ENCODE data around the gene CHAT. TPM values are rescaled to one million over a fixed set of nuclear protein-coding genes. Genes with fewer than 3 reads are reported as not detected.

Gene CHAT
- polyA plus RNA-seq, 1 donor from 2014 or later, result not detected

DNA sequence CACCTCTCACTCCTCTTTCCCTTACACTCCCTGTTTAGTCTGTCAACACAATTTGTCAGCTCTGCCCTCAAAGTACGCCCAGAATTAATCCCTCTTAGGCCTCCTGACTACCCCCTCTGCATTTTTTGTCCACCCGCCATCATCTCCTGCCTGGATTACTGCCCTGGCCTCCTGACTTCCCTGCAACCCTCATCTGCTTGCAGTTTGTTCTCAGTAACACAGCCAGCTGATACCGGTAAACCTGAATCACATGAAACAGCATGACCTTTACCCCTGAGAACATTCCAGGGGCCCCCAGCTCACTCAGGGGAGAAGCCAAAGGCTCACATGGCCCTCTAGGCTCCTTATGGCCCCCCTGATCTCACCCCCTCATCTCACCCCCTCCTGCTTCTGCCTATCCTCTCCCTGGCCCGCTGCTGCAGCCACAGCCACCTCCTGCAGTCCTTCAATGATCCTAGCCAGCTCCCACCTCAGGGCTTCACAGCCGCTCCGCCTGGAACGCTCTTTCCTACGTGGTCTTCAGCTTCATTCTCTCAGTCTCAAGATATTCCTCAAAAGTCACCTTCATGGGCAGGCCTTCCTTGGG is 74.5 kb downstream of the CHAT start:
- no peaks in the 10 kb centered on the region for H3F3A ChIP-seq (ENCODE audit: insufficient read depth, low read length, poor library complexity, severe bottlenecking)
- H3K9me3 ChIP-seq (ENCODE audit: low read length), result no peaks in the 10 kb centered on the region
- no peak overlapping the region for H3K4me3 ChIP-seq (ENCODE audit: low read length)
- H3K79me2 ChIP-seq (replicated peaks; ENCODE audit: insufficient read depth, low read length), result no peaks in the 10 kb centered on the region
- H3K9ac ChIP-seq (ENCODE audit: low read length), result no peak overlapping the region
- no peaks in the 10 kb centered on the region for H3K36me3 ChIP-seq (ENCODE audit: insufficient read depth, low read length)
- TF ChIP-seq POLR2AphosphoS5 (IDR thresholded peaks at IDR 0.05), result no peak
- TF ChIP-seq MXI1 (conservative IDR thresholded peaks at IDR 0.05; ENCODE audit: poor library complexity, severe bottlenecking), result no peak
- TF ChIP-seq SMC3 (conservative IDR thresholded peaks at IDR 0.05; ENCODE audit: poor library complexity), result no peak
- TF ChIP-seq REST (IDR thresholded peaks at IDR 0.05; ENCODE audit: borderline replicate concordance), result no peak
- TF ChIP-seq, protein P1, sequence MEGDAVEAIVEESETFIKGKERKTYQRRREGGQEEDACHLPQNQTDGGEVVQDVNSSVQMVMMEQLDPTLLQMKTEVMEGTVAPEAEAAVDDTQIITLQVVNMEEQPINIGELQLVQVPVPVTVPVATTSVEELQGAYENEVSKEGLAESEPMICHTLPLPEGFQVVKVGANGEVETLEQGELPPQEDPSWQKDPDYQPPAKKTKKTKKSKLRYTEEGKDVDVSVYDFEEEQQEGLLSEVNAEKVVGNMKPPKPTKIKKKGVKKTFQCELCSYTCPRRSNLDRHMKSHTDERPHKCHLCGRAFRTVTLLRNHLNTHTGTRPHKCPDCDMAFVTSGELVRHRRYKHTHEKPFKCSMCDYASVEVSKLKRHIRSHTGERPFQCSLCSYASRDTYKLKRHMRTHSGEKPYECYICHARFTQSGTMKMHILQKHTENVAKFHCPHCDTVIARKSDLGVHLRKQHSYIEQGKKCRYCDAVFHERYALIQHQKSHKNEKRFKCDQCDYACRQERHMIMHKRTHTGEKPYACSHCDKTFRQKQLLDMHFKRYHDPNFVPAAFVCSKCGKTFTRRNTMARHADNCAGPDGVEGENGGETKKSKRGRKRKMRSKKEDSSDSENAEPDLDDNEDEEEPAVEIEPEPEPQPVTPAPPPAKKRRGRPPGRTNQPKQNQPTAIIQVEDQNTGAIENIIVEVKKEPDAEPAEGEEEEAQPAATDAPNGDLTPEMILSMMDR (IDR thresholded peaks at IDR 0.05; ENCODE audit: poor library complexity, severe bottlenecking), result no peak
- no peak for TF ChIP-seq EZH2 (IDR thresholded peaks at IDR 0.05; ENCODE audit: borderline replicate concordance, insufficient read depth, low read length, poor library complexity, severe bottlenecking)
- no peak for TF ChIP-seq TAF1 (IDR thresholded peaks at IDR 0.05; ENCODE audit: low read depth)
- TF ChIP-seq EP300 (conservative IDR thresholded peaks at IDR 0.05; ENCODE audit: poor library complexity, severe bottlenecking), result no peak
- no peak for TF ChIP-seq RAD21 (conservative IDR thresholded peaks at IDR 0.05)
- peaks cover 32% of the 10 kb centered on the region for H3K27me3 ChIP-seq (ENCODE audit: insufficient read depth, low read depth, low read length)
- no peaks in the 10 kb centered on the region for H4K20me1 ChIP-seq (ENCODE audit: insufficient read depth)
- no peaks in the 10 kb centered on the region for H3K9me2 ChIP-seq (ENCODE audit: insufficient read depth, low read length)
- H2AFZ ChIP-seq (ENCODE audit: low read depth, low read length), result no peak overlapping the region
- H3K4me2 ChIP-seq (ENCODE audit: low read length), result no peak overlapping the region
- H3K27ac ChIP-seq (ENCODE audit: low read length), result no peak overlapping the region

DNA sequence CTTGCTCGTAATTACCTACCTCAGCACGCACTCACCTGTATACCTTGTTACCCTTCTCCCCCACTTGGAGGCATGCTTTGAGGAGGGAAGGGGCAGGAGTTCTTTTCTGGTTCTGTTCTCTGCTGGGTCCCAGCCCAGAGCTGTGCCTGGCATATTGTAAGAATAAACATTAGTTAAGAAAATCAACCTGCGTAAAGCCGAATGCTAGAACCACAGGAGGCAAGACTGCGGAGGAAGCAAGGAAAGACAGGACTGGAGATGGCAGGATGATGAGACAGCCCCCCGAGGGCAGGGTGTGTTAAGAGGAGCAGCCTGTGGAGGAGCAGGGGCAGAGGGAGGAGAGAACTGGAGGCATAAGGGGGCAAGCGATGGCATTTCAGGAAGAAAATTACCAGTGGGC is 75.1 kb downstream of the CHAT start:
- no peak overlapping the region for H3K9ac ChIP-seq (ENCODE audit: low read length)
- H2AFZ ChIP-seq (ENCODE audit: low read depth, low read length), result no peak overlapping the region
- no peaks in the 10 kb centered on the region for H3F3A ChIP-seq (ENCODE audit: insufficient read depth, low read length, poor library complexity, severe bottlenecking)
- no peak overlapping the region for H3K4me3 ChIP-seq (ENCODE audit: low read length)
- no peaks in the 10 kb centered on the region for H3K36me3 ChIP-seq (ENCODE audit: insufficient read depth, low read length)
- no peaks in the 10 kb centered on the region for H3K9me2 ChIP-seq (ENCODE audit: insufficient read depth, low read length)
- H4K20me1 ChIP-seq (ENCODE audit: insufficient read depth), result no peaks in the 10 kb centered on the region
- no peaks in the 10 kb centered on the region for H3K79me2 ChIP-seq (replicated peaks; ENCODE audit: insufficient read depth, low read length)
- H3K27me3 ChIP-seq (ENCODE audit: insufficient read depth, low read depth, low read length), result peaks cover 32% of the 10 kb centered on the region
- TF ChIP-seq MXI1 (conservative IDR thresholded peaks at IDR 0.05; ENCODE audit: poor library complexity, severe bottlenecking) (no peak), RAD21 (conservative IDR thresholded peaks at IDR 0.05) (no peak), EZH2 (IDR thresholded peaks at IDR 0.05; ENCODE audit: borderline replicate concordance, insufficient read depth, low read length, poor library complexity, severe bottlenecking) (no peak)
- H3K27ac ChIP-seq (ENCODE audit: low read length), result no peak overlapping the region
- H3K9me3 ChIP-seq (ENCODE audit: low read length), result no peaks in the 10 kb centered on the region
- no peak overlapping the region for H3K4me2 ChIP-seq (ENCODE audit: low read length)

Measured in neural cell (in vitro differentiated cells).